Fibroblast of villous mesenchyme (primary cell): ENCODE measurements around the gene C1QL1. TPM values are rescaled to one million over a fixed set of nuclear protein-coding genes. Genes with fewer than 3 reads are reported as not detected.

Experiments used
- DNase-seq: peaks from one replicate; pipeline ENCODE4 v3.0.0-alpha.2; 2010; ENCODE audit warnings: low read depth
- H3K4me3 ChIP-seq: 2 replicates; pipeline ENCODE4 v1.5.1; 2011; ENCODE audit warnings: low read depth, mild to moderate bottlenecking, low read length
- CTCF ChIP-seq: IDR thresholded peaks from 2 replicates; pipeline ENCODE4 v1.5.1; 2012; ENCODE audit warnings: low read depth, mild to moderate bottlenecking, low read length; ENCODE audit not compliant: insufficient read depth
- total RNA-seq: library from RNA; depleted of rRNA; stranded (reverse); fragments of >200 nt; gene quantifications from 2 replicates; pipeline ENCODE4 v1.2.3, GENCODE V29; 2012

Gene C1QL1
- total RNA-seq, 1 donor, result 0.43 TPM

GRCh38 chr17:44922746-44923470, 45.2 kb downstream of the C1QL1 start:
- TF ChIP-seq CTCF, result no peak
- DNase-seq, result no peak
- H3K4me3 ChIP-seq, result no peak overlapping the region

GRCh38 chr17:44922136-44922535, 46.0 kb downstream of the C1QL1 start:
- no peak overlapping the region for H3K4me3 ChIP-seq
- TF ChIP-seq CTCF, result no peak
- DNase-seq, result no peak

- DNase-seq, result no peak
- H3K4me3 ChIP-seq, result no peak overlapping the region
- TF ChIP-seq CTCF, result no peak
Observed at GRCh38 chr17:44921122-44921882, 46.8 kb downstream of the C1QL1 start.

GRCh38 chr17:44920565-44920940, 47.5 kb downstream of the C1QL1 start:
- no peak overlapping the region for H3K4me3 ChIP-seq
- TF ChIP-seq CTCF, result no peak
- DNase-seq, result no peak

- peak; percentile 83 for DNase-seq
- peak; percentile 92 for TF ChIP-seq CTCF
- no peak overlapping the region for H3K4me3 ChIP-seq
Observed at GRCh38 chr17:44919885-44920564, 48.1 kb downstream of the C1QL1 start.

GRCh38 chr17:44919411-44919810, 48.7 kb downstream of the C1QL1 start:
- DNase-seq, result no peak
- H3K4me3 ChIP-seq, result no peak overlapping the region
- no peak for TF ChIP-seq CTCF
